OCI-LY3 (cell line): ENCODE results near the gene TMEM183A.

Source experiments
- H2AFZ ChIP-seq: fragments of 200-600, 300-600 bp; shearing (Covaris generic); 2 replicates; pipeline ENCODE4 v1.6.0; 2014; ENCODE audit warnings: antibody characterized with exemption, low read depth, low read length
- H3K27ac ChIP-seq: fragments of 200-600, 300-600 bp; sonication (generic); 2 replicates; pipeline ENCODE4 v1.5.1; 2014; ENCODE audit warnings: mild to moderate bottlenecking, low read length, moderate library complexity, mixed read lengths
- H3K27me3 ChIP-seq: fragments of 200-600, 300-600 bp; sonication (generic); 2 replicates; pipeline ENCODE4 v1.6.1; 2014; ENCODE audit warnings: low read depth, low read length, mixed read lengths
- H3K36me3 ChIP-seq: fragments of 200-600, 300-600 bp; sonication (generic); replicated peaks from 2 replicates; pipeline ENCODE3; 2014; ENCODE audit warnings: low read depth, low read length, mixed read lengths
- H3K4me1 ChIP-seq: fragments of 300-600, 200-600 bp; sonication (generic); 2 replicates; pipeline ENCODE4 v1.6.1; 2014; ENCODE audit warnings: low read length, mixed read lengths
- H3K4me2 ChIP-seq: fragments of 200-600, 300-600 bp; sonication (generic); 2 replicates; pipeline ENCODE4 v1.6.1; 2014; ENCODE audit warnings: low read length, mixed read lengths
- H3K4me3 ChIP-seq: fragments of 300-600, 200-600 bp; sonication (generic); 2 replicates; pipeline ENCODE4 v1.5.1; 2014; ENCODE audit warnings: antibody characterized with exemption, mild to moderate bottlenecking, low read length, moderate library complexity
- H3K79me2 ChIP-seq: fragments of 300-600, 200-600 bp; shearing (Covaris generic); 2 replicates; pipeline ENCODE4 v1.6.1; 2014; ENCODE audit warnings: mild to moderate bottlenecking, low read length, mixed read lengths
- H3K9ac ChIP-seq: fragments of 300-600, 200-600 bp; shearing (Covaris generic); 2 replicates; pipeline ENCODE4 v1.6.0; 2014; ENCODE audit warnings: mild to moderate bottlenecking, low read length, moderate library complexity
- H3K9me3 ChIP-seq: fragments of 200-600, 300-600 bp; shearing (Covaris generic); 2 replicates; pipeline ENCODE4 v1.6.1; 2014; ENCODE audit warnings: low read length, mixed read lengths; ENCODE audit not compliant: insufficient read depth
- H4K20me1 ChIP-seq: fragments of 200-600, 300-600 bp; sonication (generic); 2 replicates; pipeline ENCODE4 v1.6.1; 2016; ENCODE audit warnings: low read length, mixed read lengths; ENCODE audit not compliant: insufficient read depth
- CTCF ChIP-seq: fragments of 200-600, 300-600 bp; sonication (generic); IDR thresholded peaks from 2 replicates; pipeline ENCODE4 v1.5.1; 2014; ENCODE audit warnings: antibody characterized with exemption, low read length, low read depth
- EZH2phosphoT487 ChIP-seq: fragments of 200-600 bp; shearing (Covaris generic); IDR thresholded peaks from 2 replicates; pipeline ENCODE4 v1.6.1; 2018; ENCODE audit warnings: antibody characterized with exemption, mixed run types, low read depth

The TMEM183A gene

GRCh38 chr1:202972046-202972445 is 35.1 kb upstream of the TMEM183A start:
- Histone ChIP-seq H3K27ac (no peak overlapping the region), H3K4me2 (no peak overlapping the region), H3K36me3 (no peaks in the 10 kb centered on the region), H3K9me3 (no peaks in the 10 kb centered on the region), H3K27me3 (peaks cover 19% of the 10 kb centered on the region), H3K4me3 (no peak overlapping the region), H3K79me2 (no peaks in the 10 kb centered on the region), H4K20me1 (no peaks in the 10 kb centered on the region), H3K9ac (no peak overlapping the region), H2AFZ (no peak overlapping the region), H3K4me1 (peaks cover 20% of the 10 kb centered on the region)
- TF ChIP-seq CTCF: no peak
- TF ChIP-seq EZH2phosphoT487: no peak

DNA sequence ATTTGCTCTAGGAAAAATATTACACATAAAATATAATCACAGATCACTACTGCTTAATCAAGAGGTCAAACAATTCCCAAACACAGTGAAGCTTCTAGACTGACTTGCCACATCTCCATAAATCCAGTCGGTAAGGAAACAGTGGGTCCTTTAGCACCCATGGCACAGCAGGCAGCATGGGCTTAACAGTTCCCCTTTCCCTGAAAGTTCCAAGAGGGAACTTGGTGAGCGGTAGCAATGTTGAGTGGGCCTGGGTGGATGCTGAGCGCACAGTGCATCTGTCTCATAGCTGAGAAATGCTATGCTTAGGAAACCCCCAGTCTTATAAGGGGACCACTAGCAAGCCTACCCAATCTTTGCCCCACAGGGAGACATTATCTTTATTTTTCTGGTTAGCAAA is 32.3 kb upstream of the TMEM183A start:
- H2AFZ ChIP-seq: no peak overlapping the region

GRCh38 chr1:202976633-202977032 is 30.5 kb upstream of the TMEM183A start:
- H2AFZ ChIP-seq: peak overlapping the region; percentile 88
- H3K79me2 ChIP-seq: no peaks in the 10 kb centered on the region
- H3K4me1 ChIP-seq: no peaks in the 10 kb centered on the region
- TF ChIP-seq CTCF (no peak), EZH2phosphoT487 (no peak)
- H3K9ac ChIP-seq: no peak overlapping the region
- H3K27ac ChIP-seq: no peak overlapping the region
- no peaks in the 10 kb centered on the region for H3K36me3 ChIP-seq
- no peak overlapping the region for H3K4me3 ChIP-seq
- peaks cover 39% of the 10 kb centered on the region for H3K27me3 ChIP-seq
- no peaks in the 10 kb centered on the region for H3K9me3 ChIP-seq
- H3K4me2 ChIP-seq: no peak overlapping the region
- no peaks in the 10 kb centered on the region for H4K20me1 ChIP-seq

More for the DNA sequence above, 32.3 kb upstream of the TMEM183A start:
- H3K9ac ChIP-seq: no peak overlapping the region
- no peak overlapping the region for H3K4me3 ChIP-seq
- TF ChIP-seq CTCF (no peak), EZH2phosphoT487 (no peak)
- no peaks in the 10 kb centered on the region for H3K4me1 ChIP-seq
- H3K27me3 ChIP-seq: peaks cover 36% of the 10 kb centered on the region
- H3K79me2 ChIP-seq: no peaks in the 10 kb centered on the region
- H3K36me3 ChIP-seq: no peaks in the 10 kb centered on the region
- no peaks in the 10 kb centered on the region for H3K9me3 ChIP-seq
- H3K27ac ChIP-seq: no peak overlapping the region
- H4K20me1 ChIP-seq: no peaks in the 10 kb centered on the region
- no peak overlapping the region for H3K4me2 ChIP-seq

GRCh38 chr1:202979459-202979858 is 27.7 kb upstream of the TMEM183A start:
- Histone ChIP-seq H3K27ac (no peak overlapping the region), H3K9ac (no peak overlapping the region), H4K20me1 (no peaks in the 10 kb centered on the region), H3K4me3 (no peak overlapping the region), H2AFZ (no peak overlapping the region), H3K36me3 (no peaks in the 10 kb centered on the region), H3K27me3 (peaks cover 32% of the 10 kb centered on the region), H3K4me2 (no peak overlapping the region), H3K9me3 (no peaks in the 10 kb centered on the region), H3K79me2 (no peaks in the 10 kb centered on the region), H3K4me1 (no peaks in the 10 kb centered on the region)
- TF ChIP-seq EZH2phosphoT487 (no peak), CTCF (no peak)
